Activated naive CD8-positive, alpha-beta T cell treated with anti-CD3 and anti-CD28 coated beads, Interleukin-2, amount 10 ng/mL, durations not matched to agents 7 days and 5 days (primary cell): ENCODE results near the gene NR4A2. TPM values are rescaled to one million over a fixed set of nuclear protein-coding genes. Genes with fewer than 3 reads are reported as not detected.

ENCODE experiments used
- ATAC-seq: fragments of 150-1000 bp; cut with Tn5 transposase; one replicate; pipeline ENCODE4 v1.10.0; 2021; ENCODE audit warnings: low read depth, moderate library complexity
- POLR2A ChIA-PET: fragments of 350-600 bp; sonication (Branson Sonifier 250); formaldehyde crosslinking; loops from one replicate; lab custom pipeline; 2021; ENCODE audit warnings: antibody characterized with exemption; lab: Charles Lee
- DNase-seq: peaks from one replicate; pipeline ENCODE4 v3.0.0; 2021
- H3K27ac Mint-ChIP-seq: one replicate; pipeline ENCODE4 v1.8.0; 2022; ENCODE audit warnings: mild to moderate bottlenecking, mixed read lengths
- H3K27me3 Mint-ChIP-seq: one replicate; pipeline ENCODE4 v1.8.0; 2022; ENCODE audit warnings: mild to moderate bottlenecking, moderate library complexity, mixed read lengths
- H3K36me3 Mint-ChIP-seq: one replicate; pipeline ENCODE4 v1.8.0; 2021; ENCODE audit warnings: mild to moderate bottlenecking, mixed read lengths
- H3K4me1 Mint-ChIP-seq: one replicate; pipeline ENCODE4 v1.8.0; 2021; ENCODE audit warnings: mixed read lengths
- H3K4me3 Mint-ChIP-seq: one replicate; pipeline ENCODE4 v1.8.0; 2022; ENCODE audit warnings: mild to moderate bottlenecking, moderate library complexity, mixed read lengths
- H3K9me3 Mint-ChIP-seq: one replicate; pipeline ENCODE4 v1.8.0; 2021; ENCODE audit warnings: mixed read lengths
- total RNA-seq, 2 experiments: library from RNA; stranded (reverse); gene quantifications; one replicate each; pipeline ENCODE4 v1.2.3, GENCODE V29; 2021

NR4A2 gene
- total RNA-seq, 2 experiments from 2014 or later: 3.0 to 3.2 TPM

DNA sequence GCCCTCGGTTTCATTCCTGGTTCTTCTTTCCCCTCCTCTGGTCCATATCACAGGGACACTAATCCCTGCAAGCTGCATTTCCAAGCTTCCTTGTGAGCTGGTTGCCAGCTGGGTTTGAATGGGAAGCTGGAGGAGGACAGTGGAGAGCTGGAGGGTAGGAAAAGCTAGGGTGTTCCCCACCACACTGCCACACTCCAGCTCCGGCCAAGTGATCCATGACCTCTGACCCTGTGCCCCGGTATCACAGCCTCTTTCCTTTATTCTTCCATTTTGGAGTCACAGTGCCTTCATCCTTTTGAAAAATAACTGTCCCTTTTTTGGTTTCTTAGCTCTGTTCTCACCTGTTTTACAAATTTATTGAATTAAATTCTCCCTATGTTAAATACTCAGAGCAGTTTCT, 13.1 kb upstream of the NR4A2 start:
- POLR2A ChIA-PET: interaction anchor here (1.0 kb wide), 1 partner anchor 12 kb away, joined by 3 read pairs; no protein-coding TSS in a partner anchor
- H3K36me3 Mint-ChIP-seq: peaks cover 2% of the 10 kb centered on the region
- peaks cover 27% of the 10 kb centered on the region for H3K4me1 Mint-ChIP-seq
- DNase-seq: no peak
- no peak overlapping the region for H3K27ac Mint-ChIP-seq
- no peak overlapping the region for H3K4me3 Mint-ChIP-seq
- no peaks in the 10 kb centered on the region for H3K9me3 Mint-ChIP-seq
- no peaks in the 10 kb centered on the region for H3K27me3 Mint-ChIP-seq
- ATAC-seq: no peak

DNA sequence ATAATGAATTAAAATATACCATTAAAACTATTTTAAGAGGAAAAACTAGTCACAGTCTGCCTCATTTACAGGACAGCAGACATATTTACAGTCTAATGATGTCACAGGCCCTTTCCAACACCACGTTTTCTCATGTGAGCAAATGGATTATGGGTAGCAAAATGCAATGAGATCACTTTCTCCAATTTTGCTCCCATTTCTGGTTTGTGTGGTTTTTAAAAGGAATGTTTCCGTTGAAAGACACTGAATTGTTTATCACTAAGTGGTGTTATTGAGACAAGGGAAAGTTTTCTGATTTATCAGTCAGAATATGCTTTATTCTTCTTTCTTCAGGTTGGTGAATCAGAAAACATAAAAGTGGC, 11.4 kb upstream of the NR4A2 start:
- no peak overlapping the region for H3K4me3 Mint-ChIP-seq
- no peak for DNase-seq

DNA sequence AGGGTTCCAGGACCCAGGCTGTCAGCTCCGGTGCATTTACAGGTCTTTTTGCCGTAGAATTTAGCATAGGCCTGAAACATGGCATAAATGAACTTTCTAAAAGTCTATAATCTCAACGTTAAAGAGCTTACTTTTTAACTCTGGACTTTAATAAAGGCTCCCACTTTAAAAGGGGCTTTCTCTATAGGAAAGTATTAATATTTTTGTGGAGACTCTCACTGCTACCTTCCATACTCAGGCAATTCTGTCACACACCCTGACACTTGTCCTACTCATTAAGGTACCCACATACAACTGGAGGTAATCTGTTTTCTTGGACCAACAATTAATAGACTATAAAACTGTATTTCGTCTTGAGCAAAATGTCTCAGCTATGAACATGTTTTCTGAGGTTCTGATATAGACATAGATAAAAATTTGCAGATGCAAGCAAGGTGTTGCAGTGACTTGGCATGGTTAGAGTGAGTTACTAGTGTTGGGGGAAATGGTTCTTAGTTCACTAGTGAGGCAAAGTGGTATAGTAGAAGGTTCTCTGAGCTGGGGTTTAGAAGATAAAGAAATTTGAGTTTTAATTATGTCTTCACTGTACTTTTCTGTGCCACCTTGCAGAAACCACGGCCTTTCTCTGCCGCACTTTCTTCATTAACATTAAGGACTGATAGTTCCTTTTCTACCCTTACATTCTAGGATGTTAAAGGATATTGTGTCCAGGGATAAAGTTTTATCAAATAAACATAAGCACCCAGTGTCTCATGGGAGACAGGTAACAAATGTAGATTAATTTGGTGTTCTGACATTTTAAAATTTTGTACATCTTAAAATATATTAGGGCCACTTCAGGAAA, 10.8 kb upstream of the NR4A2 start:
- Mint-ChIP-seq H3K27ac (peak overlapping the region; percentile 92), H3K36me3 (peaks cover 2% of the 10 kb centered on the region), H3K27me3 (no peaks in the 10 kb centered on the region), H3K9me3 (no peaks in the 10 kb centered on the region), H3K4me1 (peaks cover 31% of the 10 kb centered on the region), H3K4me3 (peak overlapping the region; percentile 79)
- no peak for ATAC-seq
- no peak for DNase-seq
- POLR2A ChIA-PET: interaction anchor here (1.0 to 1.9 kb wide), 7 partner anchors 9 to 162 kb away, joined by 3 to 24 read pairs (median 6); no protein-coding TSS in a partner anchor

More for the DNA sequence above, 11.4 kb upstream of the NR4A2 start:
- Mint-ChIP-seq H3K27ac (no peak overlapping the region), H3K27me3 (no peaks in the 10 kb centered on the region), H3K4me1 (peaks cover 31% of the 10 kb centered on the region), H3K9me3 (no peaks in the 10 kb centered on the region), H3K36me3 (peaks cover 2% of the 10 kb centered on the region)
- no peak for ATAC-seq
- POLR2A ChIA-PET: interaction anchor here (1.8 to 1.9 kb wide), 2 partner anchors 10 to 92 kb away, joined by 9 to 24 read pairs; no protein-coding TSS in a partner anchor

DNA sequence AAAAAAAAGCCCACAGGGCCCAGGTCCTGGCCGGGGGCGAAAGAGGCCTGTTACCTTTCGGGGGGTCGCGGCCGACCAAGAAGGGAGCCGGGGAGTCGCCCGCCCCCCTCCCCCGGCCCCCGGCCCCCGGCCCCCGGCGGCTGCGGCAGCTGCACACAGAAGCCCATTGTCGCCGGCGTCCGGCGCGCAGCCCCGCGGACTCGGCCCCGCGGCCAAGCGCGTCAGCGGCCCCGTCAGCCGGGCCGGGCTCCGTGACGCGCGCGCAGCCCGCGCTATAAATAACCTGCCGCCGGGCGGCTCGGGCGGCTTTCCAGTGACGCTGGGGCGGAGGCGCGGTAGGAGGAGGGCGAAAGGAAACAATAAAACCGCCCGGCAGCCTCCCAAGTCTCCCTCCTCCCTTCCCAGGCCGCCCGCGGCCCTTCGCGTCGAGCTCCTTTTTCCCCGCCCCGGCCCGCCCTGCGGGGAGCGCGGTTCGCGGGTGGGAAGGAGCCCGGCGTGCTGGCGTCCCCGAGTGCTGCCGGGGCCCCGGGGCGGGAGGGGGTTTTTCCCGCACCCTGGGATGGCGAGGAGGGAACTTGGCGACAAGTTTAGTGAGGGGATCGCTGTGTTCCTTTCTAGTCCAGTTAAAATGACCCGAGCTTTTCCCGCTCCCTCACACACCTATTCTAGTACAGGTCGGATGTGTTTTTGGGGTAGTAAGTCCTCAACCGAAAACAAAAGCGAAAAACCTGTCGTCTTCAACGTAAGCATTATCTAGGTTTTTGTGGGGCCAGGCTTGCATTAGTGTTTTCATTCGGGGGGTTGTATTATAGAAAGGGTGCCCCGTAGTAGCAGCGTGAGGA, 10.0 kb upstream of the NR4A2 start:
- Mint-ChIP-seq H3K27ac (peak overlapping the region; percentile 97), H3K4me1 (peaks cover 31% of the 10 kb centered on the region)
- POLR2A ChIA-PET: interaction anchor here (1.0 to 1.9 kb wide), 7 partner anchors 8 to 163 kb away, joined by 3 to 24 read pairs (median 6); no protein-coding TSS in a partner anchor

DNA sequence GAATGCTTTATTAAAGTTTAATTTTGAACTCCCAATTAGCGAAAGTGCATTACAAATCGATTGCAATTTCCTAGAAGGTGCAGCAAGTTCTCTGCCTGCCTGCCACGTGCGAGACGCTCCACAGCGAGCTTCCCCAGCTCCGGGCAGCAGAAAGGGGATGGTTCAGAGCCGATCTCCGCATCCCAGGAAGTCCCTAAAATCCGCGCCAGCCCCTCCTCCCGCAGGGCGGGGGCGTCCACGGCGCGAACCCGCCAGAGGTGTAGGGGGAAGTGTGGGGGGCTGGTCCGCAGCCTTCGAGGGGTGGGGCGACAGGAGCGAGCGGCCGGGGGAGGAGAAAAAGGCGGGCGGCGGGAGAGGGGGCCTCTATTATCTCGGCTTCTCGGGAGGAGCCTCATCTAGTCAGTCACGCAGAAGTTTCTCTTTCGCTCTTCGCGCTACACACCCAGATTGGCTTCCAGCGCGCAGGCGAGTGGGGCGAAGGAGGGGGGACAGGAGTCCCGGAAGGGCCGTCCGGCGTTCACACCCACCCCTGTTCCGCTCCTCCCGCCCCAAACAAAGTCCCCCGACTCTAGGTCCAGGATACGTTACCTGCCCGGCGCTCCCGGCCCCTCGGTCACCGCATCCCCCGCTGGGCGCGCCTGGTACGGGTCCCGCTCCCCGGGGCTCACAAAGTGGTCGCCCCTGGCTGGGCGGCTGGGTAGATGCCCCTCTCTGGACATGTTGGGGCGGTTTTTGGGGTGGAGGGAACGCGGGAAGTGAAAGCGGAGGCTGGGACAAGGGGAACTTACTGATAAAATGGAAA, 9.1 kb upstream of the NR4A2 start:
- H3K27ac Mint-ChIP-seq: peak overlapping the region; percentile 97
- POLR2A ChIA-PET: interaction anchor here (1.0 to 2.7 kb wide), 11 partner anchors 8 to 248 kb away, joined by 3 to 24 read pairs (median 3); partner anchors contain the start of gene GPD2
- ATAC-seq: peak; percentile 81

More for the DNA sequence above, 10.0 kb upstream of the NR4A2 start:
- Mint-ChIP-seq H3K9me3 (no peaks in the 10 kb centered on the region), H3K4me3 (peak overlapping the region; percentile 95), H3K36me3 (peaks cover 2% of the 10 kb centered on the region), H3K27me3 (no peaks in the 10 kb centered on the region)
- peak; percentile 87 for DNase-seq
- ATAC-seq: peak; percentile 59

DNA sequence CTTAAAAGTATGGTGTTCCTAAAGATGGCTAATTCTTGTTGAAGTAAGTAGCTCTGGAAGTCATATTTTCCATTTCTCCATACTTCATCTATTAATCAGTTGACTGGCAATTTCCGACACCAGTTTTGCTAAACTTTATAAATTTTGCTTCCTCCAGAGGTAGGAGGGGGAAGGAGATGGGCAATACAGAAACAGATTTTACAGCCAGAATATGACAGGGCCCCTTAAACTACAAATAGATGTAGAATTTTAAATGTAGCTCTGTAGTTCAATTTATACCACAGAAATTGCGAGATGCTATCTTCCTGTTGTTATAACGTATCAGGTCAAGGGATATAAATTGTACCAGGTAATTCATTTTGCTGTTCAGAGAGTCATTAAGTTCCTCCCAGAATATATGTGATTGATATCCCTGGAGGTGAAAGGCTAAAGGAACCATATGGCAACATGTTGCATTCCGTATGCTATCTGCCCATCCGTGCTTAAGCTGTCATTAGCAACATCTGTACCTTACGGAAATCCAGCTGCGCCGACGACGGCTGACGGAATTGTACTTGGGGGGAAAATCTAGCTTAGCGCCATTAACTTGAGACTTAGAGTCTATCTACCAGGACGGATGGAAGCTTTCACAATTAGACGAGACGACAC, 8.4 kb upstream of the NR4A2 start:
- Mint-ChIP-seq H3K4me3 (peak overlapping the region; percentile 95), H3K9me3 (no peaks in the 10 kb centered on the region), H3K27ac (peak overlapping the region; percentile 97), H3K4me1 (peaks cover 31% of the 10 kb centered on the region), H3K36me3 (no peaks in the 10 kb centered on the region), H3K27me3 (no peaks in the 10 kb centered on the region)
- no peak for ATAC-seq
- no peak for DNase-seq
- POLR2A ChIA-PET: interaction anchor here (1.0 to 2.7 kb wide), 5 partner anchors 10 to 248 kb away, joined by 3 to 14 read pairs (median 3); partner anchors contain the start of gene GPD2

More for the DNA sequence above, 9.1 kb upstream of the NR4A2 start:
- DNase-seq: peak; percentile 85
- Mint-ChIP-seq H3K9me3 (no peaks in the 10 kb centered on the region), H3K4me3 (peak overlapping the region; percentile 95), H3K36me3 (no peaks in the 10 kb centered on the region), H3K4me1 (peaks cover 31% of the 10 kb centered on the region), H3K27me3 (no peaks in the 10 kb centered on the region)

DNA sequence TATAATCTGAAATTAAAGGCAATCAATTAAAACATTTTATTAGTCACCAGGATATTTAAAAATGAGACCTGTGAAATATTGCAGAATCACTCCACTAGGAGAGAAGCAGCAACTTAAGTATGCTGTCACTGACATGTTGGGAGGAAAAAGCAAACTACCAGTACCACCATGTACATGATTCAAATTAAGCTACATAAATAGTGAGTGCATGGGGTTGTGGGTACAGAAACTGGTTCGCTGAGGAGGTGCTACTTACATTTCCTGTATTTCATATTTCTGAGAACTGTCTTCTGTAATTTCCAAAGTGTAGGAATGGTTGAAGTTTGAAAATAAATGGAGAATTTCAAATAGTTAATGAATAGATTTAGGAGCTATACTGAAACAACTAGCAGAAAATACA, 7.9 kb upstream of the NR4A2 start:
- DNase-seq (no peak), ATAC-seq (no peak)
- Mint-ChIP-seq H3K27ac (peak overlapping the region; percentile 97), H3K4me3 (peak overlapping the region; percentile 95), H3K27me3 (no peaks in the 10 kb centered on the region), H3K36me3 (no peaks in the 10 kb centered on the region), H3K9me3 (no peaks in the 10 kb centered on the region), H3K4me1 (peaks cover 33% of the 10 kb centered on the region)
- POLR2A ChIA-PET: interaction anchor here (1.2 to 2.7 kb wide), 2 partner anchors 9 to 60 kb away, joined by 3 to 14 read pairs; no protein-coding TSS in a partner anchor

DNA sequence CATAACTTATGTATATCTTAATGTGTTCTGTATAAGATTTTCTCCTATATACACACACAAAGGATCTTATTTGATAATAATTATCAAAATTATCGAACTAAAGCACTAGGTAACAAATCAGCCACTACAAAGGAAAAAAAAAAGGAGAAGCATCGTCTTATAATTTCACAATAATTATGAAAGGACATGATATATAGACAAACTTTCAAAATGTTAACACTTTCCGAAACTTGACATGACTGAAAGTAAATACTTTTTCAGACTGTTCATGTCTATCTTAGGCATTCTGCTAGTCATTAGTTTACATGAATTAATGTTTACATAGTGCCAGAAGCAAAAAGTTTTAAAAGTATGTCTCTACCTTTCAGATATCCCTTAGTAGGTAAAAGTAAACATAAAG, 7.3 kb upstream of the NR4A2 start:
- Mint-ChIP-seq H3K36me3 (no peaks in the 10 kb centered on the region), H3K4me1 (peaks cover 36% of the 10 kb centered on the region), H3K27me3 (no peaks in the 10 kb centered on the region), H3K4me3 (no peak overlapping the region), H3K27ac (no peak overlapping the region), H3K9me3 (no peaks in the 10 kb centered on the region)
- no peak for ATAC-seq
- POLR2A ChIA-PET: interaction anchor here (1.2 to 2.7 kb wide), 2 partner anchors 9 to 60 kb away, joined by 3 to 14 read pairs; no protein-coding TSS in a partner anchor
- no peak for DNase-seq

DNA sequence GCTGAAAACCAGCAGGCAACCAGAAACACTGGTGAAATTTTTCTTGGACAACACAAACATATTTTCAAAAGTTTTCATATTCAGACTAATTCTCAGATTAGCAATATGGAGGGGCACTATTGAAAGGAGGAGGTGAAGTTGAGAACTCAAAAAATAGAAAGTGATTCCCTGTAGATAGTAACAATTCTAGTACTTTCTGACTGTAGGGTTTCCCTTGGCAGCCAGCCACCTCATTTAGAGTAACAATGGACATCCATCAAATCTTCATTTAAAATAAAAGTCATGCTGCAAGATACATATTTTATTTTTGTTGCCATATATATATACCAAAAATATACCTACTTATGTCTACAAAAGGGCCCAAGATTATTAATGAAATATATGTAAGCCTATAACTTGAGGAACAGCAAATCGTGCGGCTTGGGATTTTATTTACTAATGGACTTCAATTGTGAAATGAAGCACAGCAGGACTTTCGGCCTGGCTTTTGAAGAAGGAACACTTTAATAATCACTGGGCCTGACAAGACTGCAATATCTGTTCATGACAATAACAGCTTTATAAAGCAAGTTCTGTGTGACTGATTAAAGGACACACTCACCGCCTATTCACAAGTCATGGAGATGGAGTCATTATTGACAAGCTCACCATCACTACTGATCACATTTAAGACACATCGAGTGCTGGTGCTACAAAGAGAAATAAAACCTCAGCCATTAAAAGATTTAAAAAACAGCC, 6.8 kb upstream of the NR4A2 start:
- no peak for ATAC-seq
- Mint-ChIP-seq H3K27ac (no peak overlapping the region), H3K27me3 (no peaks in the 10 kb centered on the region), H3K4me3 (no peak overlapping the region), H3K36me3 (no peaks in the 10 kb centered on the region), H3K9me3 (no peaks in the 10 kb centered on the region), H3K4me1 (peaks cover 30% of the 10 kb centered on the region)
- DNase-seq: no peak
- POLR2A ChIA-PET: interaction anchor here (2.7 kb wide), 1 partner anchor 61 kb away, joined by 14 read pairs; no protein-coding TSS in a partner anchor

DNA sequence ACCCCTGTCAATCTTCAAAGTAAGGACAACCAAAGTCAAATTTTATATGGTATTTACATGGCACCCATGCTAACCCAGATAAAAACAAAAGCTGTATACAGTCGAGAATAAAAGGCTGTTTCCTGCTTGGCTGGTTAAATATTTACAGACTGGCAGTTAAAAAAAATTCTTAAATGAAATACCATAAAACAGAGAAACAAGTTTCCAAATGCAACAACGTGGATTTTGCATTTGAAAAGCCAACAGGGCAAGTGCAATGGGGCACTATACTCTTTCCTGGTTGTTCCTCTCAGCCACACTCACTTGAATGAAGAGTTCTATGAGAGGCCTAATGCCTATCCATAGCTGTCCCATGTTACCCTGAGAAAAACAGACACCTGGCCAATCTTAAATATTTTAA, 6.1 kb upstream of the NR4A2 start:
- no peak for DNase-seq
- H3K9me3 Mint-ChIP-seq: no peaks in the 10 kb centered on the region
- ATAC-seq: no peak
- POLR2A ChIA-PET: no interaction called here
- H3K36me3 Mint-ChIP-seq: no peaks in the 10 kb centered on the region
- H3K27ac Mint-ChIP-seq: no peak overlapping the region
- H3K4me3 Mint-ChIP-seq: no peak overlapping the region
- no peaks in the 10 kb centered on the region for H3K27me3 Mint-ChIP-seq
- peaks cover 29% of the 10 kb centered on the region for H3K4me1 Mint-ChIP-seq
